OCI-LY3 (cell line): ENCODE data around the gene IL17RD.

Experiments used
- H2AFZ ChIP-seq: fragments of 200-600, 300-600 bp; shearing (Covaris generic); 2 replicates; pipeline ENCODE4 v1.6.0; 2014; ENCODE audit warnings: antibody characterized with exemption, low read depth, low read length
- H3K27ac ChIP-seq: fragments of 200-600, 300-600 bp; sonication (generic); 2 replicates; pipeline ENCODE4 v1.5.1; 2014; ENCODE audit warnings: mild to moderate bottlenecking, low read length, moderate library complexity, mixed read lengths
- H3K27me3 ChIP-seq: fragments of 200-600, 300-600 bp; sonication (generic); 2 replicates; pipeline ENCODE4 v1.6.1; 2014; ENCODE audit warnings: low read depth, low read length, mixed read lengths
- H3K36me3 ChIP-seq: fragments of 200-600, 300-600 bp; sonication (generic); replicated peaks from 2 replicates; pipeline ENCODE3; 2014; ENCODE audit warnings: low read depth, low read length, mixed read lengths
- H3K4me1 ChIP-seq: fragments of 300-600, 200-600 bp; sonication (generic); 2 replicates; pipeline ENCODE4 v1.6.1; 2014; ENCODE audit warnings: low read length, mixed read lengths
- H3K4me2 ChIP-seq: fragments of 200-600, 300-600 bp; sonication (generic); 2 replicates; pipeline ENCODE4 v1.6.1; 2014; ENCODE audit warnings: low read length, mixed read lengths
- H3K4me3 ChIP-seq: fragments of 300-600, 200-600 bp; sonication (generic); 2 replicates; pipeline ENCODE4 v1.5.1; 2014; ENCODE audit warnings: antibody characterized with exemption, mild to moderate bottlenecking, low read length, moderate library complexity
- H3K79me2 ChIP-seq: fragments of 300-600, 200-600 bp; shearing (Covaris generic); 2 replicates; pipeline ENCODE4 v1.6.1; 2014; ENCODE audit warnings: mild to moderate bottlenecking, low read length, mixed read lengths
- H3K9ac ChIP-seq: fragments of 300-600, 200-600 bp; shearing (Covaris generic); 2 replicates; pipeline ENCODE4 v1.6.0; 2014; ENCODE audit warnings: mild to moderate bottlenecking, low read length, moderate library complexity
- H3K9me3 ChIP-seq: fragments of 200-600, 300-600 bp; shearing (Covaris generic); 2 replicates; pipeline ENCODE4 v1.6.1; 2014; ENCODE audit warnings: low read length, mixed read lengths; ENCODE audit not compliant: insufficient read depth
- H4K20me1 ChIP-seq: fragments of 200-600, 300-600 bp; sonication (generic); 2 replicates; pipeline ENCODE4 v1.6.1; 2016; ENCODE audit warnings: low read length, mixed read lengths; ENCODE audit not compliant: insufficient read depth
- EZH2phosphoT487 ChIP-seq: fragments of 200-600 bp; shearing (Covaris generic); IDR thresholded peaks from 2 replicates; pipeline ENCODE4 v1.6.1; 2018; ENCODE audit warnings: antibody characterized with exemption, mixed run types, low read depth
- TF ChIP-seq, protein P1 (sequence below): fragments of 200-600, 300-600 bp; sonication (generic); IDR thresholded peaks from 2 replicates; pipeline ENCODE4 v1.5.1; 2014; ENCODE audit warnings: antibody characterized with exemption, low read length, low read depth

IL17RD gene

DNA sequence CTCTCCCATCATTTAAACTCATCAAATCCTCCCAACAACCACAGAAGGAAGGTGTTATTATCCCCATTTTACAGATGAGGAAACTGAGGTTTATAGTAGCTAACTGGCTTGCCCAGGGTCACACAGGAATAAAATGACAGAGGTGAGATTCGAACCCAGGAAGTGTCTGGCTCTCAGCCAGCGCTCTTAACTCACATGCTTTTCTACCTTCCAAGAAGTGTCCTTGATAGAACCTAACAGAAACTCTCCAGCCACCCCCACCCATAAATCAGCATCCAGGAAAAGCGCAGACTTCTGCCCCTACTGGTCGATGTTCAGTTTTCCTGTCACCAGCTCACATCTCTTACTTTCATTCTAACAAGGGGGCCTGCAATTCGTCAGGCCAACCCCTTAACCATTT lies 52.9 kb downstream of the IL17RD start:
- H3K4me1 ChIP-seq, result peaks cover 12% of the 10 kb centered on the region
- H3K36me3 ChIP-seq, result no peaks in the 10 kb centered on the region
- no peaks in the 10 kb centered on the region for H3K9me3 ChIP-seq
- no peaks in the 10 kb centered on the region for H4K20me1 ChIP-seq
- H3K79me2 ChIP-seq, result no peaks in the 10 kb centered on the region
- no peak overlapping the region for H3K27ac ChIP-seq
- no peak overlapping the region for H3K9ac ChIP-seq
- H3K4me3 ChIP-seq, result no peak overlapping the region
- H2AFZ ChIP-seq, result peak overlapping the region; percentile 47; the same call in 1 of the 2 replicates
- no peak for TF ChIP-seq EZH2phosphoT487
- TF ChIP-seq, protein P1, sequence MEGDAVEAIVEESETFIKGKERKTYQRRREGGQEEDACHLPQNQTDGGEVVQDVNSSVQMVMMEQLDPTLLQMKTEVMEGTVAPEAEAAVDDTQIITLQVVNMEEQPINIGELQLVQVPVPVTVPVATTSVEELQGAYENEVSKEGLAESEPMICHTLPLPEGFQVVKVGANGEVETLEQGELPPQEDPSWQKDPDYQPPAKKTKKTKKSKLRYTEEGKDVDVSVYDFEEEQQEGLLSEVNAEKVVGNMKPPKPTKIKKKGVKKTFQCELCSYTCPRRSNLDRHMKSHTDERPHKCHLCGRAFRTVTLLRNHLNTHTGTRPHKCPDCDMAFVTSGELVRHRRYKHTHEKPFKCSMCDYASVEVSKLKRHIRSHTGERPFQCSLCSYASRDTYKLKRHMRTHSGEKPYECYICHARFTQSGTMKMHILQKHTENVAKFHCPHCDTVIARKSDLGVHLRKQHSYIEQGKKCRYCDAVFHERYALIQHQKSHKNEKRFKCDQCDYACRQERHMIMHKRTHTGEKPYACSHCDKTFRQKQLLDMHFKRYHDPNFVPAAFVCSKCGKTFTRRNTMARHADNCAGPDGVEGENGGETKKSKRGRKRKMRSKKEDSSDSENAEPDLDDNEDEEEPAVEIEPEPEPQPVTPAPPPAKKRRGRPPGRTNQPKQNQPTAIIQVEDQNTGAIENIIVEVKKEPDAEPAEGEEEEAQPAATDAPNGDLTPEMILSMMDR, result peak; percentile 64
- H3K27me3 ChIP-seq, result peaks cover 16% of the 10 kb centered on the region
- peak overlapping the region; percentile 42 for H3K4me2 ChIP-seq

DNA sequence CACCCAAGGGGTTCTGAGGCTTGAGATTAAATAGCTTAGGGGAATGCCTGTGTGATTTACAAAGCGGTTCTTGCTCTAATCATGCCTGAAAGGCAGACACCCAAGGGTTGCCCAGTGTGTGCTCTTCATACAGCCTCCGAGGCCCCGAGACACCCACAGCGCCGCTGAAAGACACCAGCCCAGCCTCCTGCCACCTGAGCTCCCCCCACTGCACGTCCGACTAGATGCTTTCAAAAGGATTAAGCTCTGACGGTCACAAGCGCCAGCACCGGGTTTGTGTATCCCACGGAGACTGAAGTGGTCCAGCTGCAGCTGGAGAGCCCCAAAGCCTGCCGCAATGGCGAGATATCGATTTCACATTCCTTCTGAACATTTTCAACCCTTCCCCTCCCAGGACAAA lies 54.4 kb downstream of the IL17RD start:
- Histone ChIP-seq H4K20me1 (no peaks in the 10 kb centered on the region), H3K9ac (no peak overlapping the region), H3K4me3 (no peak overlapping the region), H3K4me2 (peak overlapping the region; percentile 32; the same call in 1 of the 2 replicates), H3K79me2 (no peaks in the 10 kb centered on the region), H3K27ac (no peak overlapping the region), H3K36me3 (no peaks in the 10 kb centered on the region), H3K9me3 (no peaks in the 10 kb centered on the region), H2AFZ (no peak overlapping the region), H3K27me3 (peaks cover 16% of the 10 kb centered on the region), H3K4me1 (peaks cover 12% of the 10 kb centered on the region)
- no peak for TF ChIP-seq EZH2phosphoT487
- TF ChIP-seq, protein P1, result no peak

DNA sequence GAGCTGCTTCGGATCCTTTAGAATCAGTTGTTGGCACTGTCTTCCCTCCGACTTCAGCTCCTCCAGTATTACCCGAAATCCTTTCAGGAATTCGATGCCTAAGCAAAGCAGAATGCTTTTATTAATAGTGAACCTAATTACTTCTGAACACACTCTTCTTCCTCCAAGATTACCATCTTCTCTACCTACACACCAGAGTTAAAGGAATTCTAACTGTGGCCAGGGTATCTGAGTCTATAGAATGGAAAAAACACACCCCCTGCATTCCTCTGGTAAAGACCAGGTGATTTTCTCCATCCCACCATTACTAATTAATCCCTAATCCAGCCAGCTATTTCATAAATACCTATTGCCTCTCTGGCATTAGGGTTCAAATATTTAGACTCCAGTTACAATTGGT lies 54.9 kb downstream of the IL17RD start:
- no peak overlapping the region for H3K4me3 ChIP-seq
- no peak overlapping the region for H2AFZ ChIP-seq
- no peak overlapping the region for H3K4me2 ChIP-seq
- H3K4me1 ChIP-seq, result peaks cover 12% of the 10 kb centered on the region
- H3K36me3 ChIP-seq, result no peaks in the 10 kb centered on the region
- H3K27ac ChIP-seq, result no peak overlapping the region
- no peak overlapping the region for H3K9ac ChIP-seq
- H4K20me1 ChIP-seq, result no peaks in the 10 kb centered on the region
- no peaks in the 10 kb centered on the region for H3K79me2 ChIP-seq
- TF ChIP-seq EZH2phosphoT487, result no peak
- TF ChIP-seq, protein P1, result no peak
- H3K9me3 ChIP-seq, result no peaks in the 10 kb centered on the region
- H3K27me3 ChIP-seq, result peaks cover 16% of the 10 kb centered on the region

DNA sequence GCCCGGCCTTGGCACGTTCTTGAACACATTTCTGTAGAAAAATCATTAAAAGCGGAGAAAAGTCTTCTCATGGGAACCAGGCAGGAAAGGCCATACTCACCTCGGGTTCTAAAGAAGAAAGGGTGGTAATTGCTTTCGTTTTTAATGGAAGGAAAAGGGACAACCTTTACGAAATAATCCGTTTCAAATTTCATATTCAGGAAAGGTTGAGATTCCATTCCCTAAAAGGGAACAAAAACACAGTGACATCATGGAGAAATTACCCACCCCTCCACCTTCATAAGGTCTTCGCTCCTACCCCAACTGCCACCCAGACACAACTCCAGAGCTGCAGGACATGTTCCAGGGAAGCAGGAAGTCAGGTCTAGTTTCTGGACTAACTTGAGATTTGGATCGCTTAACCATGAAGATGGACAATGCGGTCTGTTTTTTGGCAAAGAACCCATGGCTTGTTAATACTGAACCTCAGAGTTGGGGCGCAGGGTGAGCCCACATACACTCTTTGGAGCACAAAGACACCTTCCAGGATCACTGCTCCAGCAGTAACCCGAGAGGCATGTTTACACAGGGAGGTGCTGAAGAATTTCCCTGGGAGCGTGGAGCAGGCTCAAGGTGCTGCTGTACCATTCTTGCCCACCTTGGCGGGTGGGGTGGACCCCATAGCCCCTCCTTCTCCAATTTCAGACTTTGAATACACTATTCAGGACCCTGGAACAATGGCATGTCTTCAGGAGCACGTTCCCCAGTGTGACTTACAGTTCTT lies 55.5 kb downstream of the IL17RD start:
- TF ChIP-seq EZH2phosphoT487, result no peak
- TF ChIP-seq, protein P1, result no peak
- Histone ChIP-seq H3K4me3 (no peak overlapping the region), H3K4me2 (no peak overlapping the region), H4K20me1 (no peaks in the 10 kb centered on the region), H3K27me3 (peaks cover 16% of the 10 kb centered on the region), H3K9ac (no peak overlapping the region), H2AFZ (no peak overlapping the region), H3K9me3 (no peaks in the 10 kb centered on the region), H3K27ac (no peak overlapping the region), H3K4me1 (peaks cover 12% of the 10 kb centered on the region), H3K79me2 (no peaks in the 10 kb centered on the region), H3K36me3 (no peaks in the 10 kb centered on the region)
